K562 (cell line): ENCODE results near the gene SPRY4. TPM values are rescaled to one million over a fixed set of nuclear protein-coding genes. Genes with fewer than 3 reads are reported as not detected.

ENCODE experiments used
- ATF1 ChIP-seq, 2 experiments: fragments of 450-650 bp in 1 of 2; IDR thresholded peaks; 2 replicates each; pipeline ENCODE4 v1.6.1; 2016; ENCODE audit warnings: missing compliant biosample characterization in 1 of 2, missing genetic modification characterization in 1 of 2
- CBFA2T3 ChIP-seq: fragments of 450-650 bp; IDR thresholded peaks from 2 replicates; pipeline ENCODE4 v1.6.1; 2017
- CEBPB ChIP-seq: fragments of 450-650 bp; IDR thresholded peaks from 2 replicates; pipeline ENCODE4 v1.6.1; 2016; ENCODE audit warnings: missing genetic modification characterization, missing compliant biosample characterization
- CEBPG ChIP-seq, 3 experiments: fragments of 200-800 bp in 1 of 3; sonication (Bioruptor generic) in 1 of 3; sonication (generic) in 1 of 3; formaldehyde crosslinking in 1 of 3; IDR thresholded peaks in 2 of 3; conservative IDR thresholded peaks in 1 of 3; 2 replicates each; pipeline versions ENCODE4 v1.6.1 to v1.8.0; 2016 to 2022; ENCODE audit warnings: missing compliant biosample characterization in 2 of 3, missing genetic modification characterization in 2 of 3, mild to moderate bottlenecking in 1 of 3, missing genetic modification reagents in 1 of 3
- CREB1 ChIP-seq, 2 experiments: sonication (generic) in 1 of 2; formaldehyde crosslinking in 1 of 2; IDR thresholded peaks; 2 replicates each; pipeline versions ENCODE4 v1.6.1 to v1.8.0; 2012 to 2022; ENCODE audit warnings: inconsistent platforms in 1 of 2, mild to moderate bottlenecking in 1 of 2, missing genetic modification reagents in 1 of 2, moderate library complexity in 1 of 2
- CREM ChIP-seq: IDR thresholded peaks from 2 replicates; pipeline ENCODE4 v1.6.1; 2014; ENCODE audit warnings: antibody characterized with exemption, low read depth
- E2F3 ChIP-seq: fragments of 250-450 bp; sonication (Bioruptor Pico); IDR thresholded peaks from 2 replicates; pipeline ENCODE4 v1.4.0; 2020; ENCODE audit warnings: mild to moderate bottlenecking
- FOS ChIP-seq: IDR thresholded peaks from 3 replicates; pipeline ENCODE4 v1.6.1; 2011; ENCODE audit not compliant: insufficient read length; ENCODE audit errors: extremely low read depth
- HDAC6 ChIP-seq: IDR thresholded peaks from 2 replicates; pipeline ENCODE4 v1.6.1; 2012; ENCODE audit warnings: low read depth, mild to moderate bottlenecking, control low read depth, inconsistent platforms, low read length, moderate library complexity
- HMBOX1 ChIP-seq: sonication (generic); IDR thresholded peaks from 2 replicates; pipeline ENCODE4 v1.6.1; 2016
- JUN ChIP-seq, 2 experiments: sonication (generic) in 1 of 2; formaldehyde crosslinking in 1 of 2; IDR thresholded peaks; 2 replicates each; pipeline versions ENCODE4 v1.6.1 to v1.8.0; 2012 to 2022; ENCODE audit warnings: borderline replicate concordance in 2 of 2, mild to moderate bottlenecking in 2 of 2, improper control_type of control experiment in 1 of 2, low read depth in 1 of 2, low read length in 1 of 2, missing genetic modification reagents in 1 of 2
- NFIC ChIP-seq: fragments of 450-650 bp; IDR thresholded peaks from 2 replicates; pipeline ENCODE4 v1.6.1; 2017; ENCODE audit warnings: mild to moderate bottlenecking, inconsistent platforms
- NFYB ChIP-seq: IDR thresholded peaks from 2 replicates; pipeline ENCODE4 v1.6.1; 2011; ENCODE audit warnings: mild to moderate bottlenecking, moderate library complexity; ENCODE audit not compliant: insufficient read length; ENCODE audit errors: extremely low read depth
- NR2C2 ChIP-seq, 2 experiments: fragments of 200-800 bp in 1 of 2; sonication (Bioruptor generic) in 1 of 2; sonication (generic) in 1 of 2; formaldehyde crosslinking in 1 of 2; IDR thresholded peaks; 2 replicates each; pipeline versions ENCODE4 v1.6.1 to v1.8.0; 2016 to 2022; ENCODE audit warnings: mild to moderate bottlenecking in 1 of 2, missing compliant biosample characterization in 1 of 2, missing genetic modification characterization in 1 of 2, missing genetic modification reagents in 1 of 2
- NRF1 ChIP-seq, 2 experiments: fragments of 450-650 bp; IDR thresholded peaks in 1 of 2; conservative IDR thresholded peaks in 1 of 2; 2 replicates each; pipeline ENCODE4 v1.6.1; 2014; ENCODE audit warnings: mild to moderate bottlenecking in 2 of 2
- PBX2 ChIP-seq, 2 experiments: IDR thresholded peaks in 1 of 2; conservative IDR thresholded peaks in 1 of 2; 2 replicates each; pipeline ENCODE4 v1.6.1; 2016; ENCODE audit warnings: low read depth in 2 of 2, mild to moderate bottlenecking in 1 of 2, missing compliant biosample characterization in 1 of 2, missing genetic modification characterization in 1 of 2, moderate library complexity in 1 of 2
- PKNOX1 ChIP-seq: fragments of 450-650 bp; IDR thresholded peaks from 2 replicates; pipeline ENCODE4 v1.6.1; 2016
- RBM15 ChIP-seq: fragments of 200-400 bp; formaldehyde crosslinking; IDR thresholded peaks from 2 replicates; pipeline ENCODE4 v1.6.1; 2018; ENCODE audit warnings: mild to moderate bottlenecking, low read length, moderate library complexity; ENCODE audit not compliant: insufficient read depth
- SMAD4 ChIP-seq: fragments of 250-450 bp; sonication (Bioruptor Pico); conservative IDR thresholded peaks from 2 replicates; pipeline ENCODE4 v1.8.0; 2021; ENCODE audit warnings: inconsistent platforms, mild to moderate bottlenecking, moderate library complexity
- TCF3 ChIP-seq: sonication (generic); formaldehyde crosslinking; IDR thresholded peaks from 2 replicates; pipeline ENCODE4 v1.4.0; 2020; ENCODE audit warnings: mild to moderate bottlenecking, missing genetic modification reagents
- polyA plus RNA-seq, 8 experiments: library from polyadenylated mRNA; depleted of rRNA in 4 of 8; stranded (reverse) in 5 of 8; unstranded in 3 of 8; fragments of >200 nt; fragmentation: Nextera tagmentation in 2 of 8; fragmentation: Illumina TruSeq in 1 of 8; extraction: Ambion mirVana in 2 of 8; extraction: Trizol in 1 of 8; gene quantifications; 2 replicates each; pipeline versions ENCODE4 v1.2.1 to v1.2.3, GENCODE V29; 2011 to 2014; ENCODE audit warnings: inconsistent platforms in 1 of 8, missing spikeins in 1 of 8
- total RNA-seq, 7 experiments: library from RNA; depleted of rRNA in 6 of 7; stranded (reverse); fragments of >200 nt in 6 of 7; fragmentation: Illumina TruSeq in 2 of 7; extraction: Trizol in 2 of 7; gene quantifications; 2 replicates each; pipeline versions ENCODE4 v1.2.1 to v1.2.3, GENCODE V29; 2011 to 2021; ENCODE audit warnings: low replicate concordance in 1 of 7

SPRY4 gene
- total and polyA plus RNA-seq, 9 of the 15 experiments (the other 6 are each of a cell fraction or from before 2014, with no cell fraction given), result 2.6 to 24.2 (median 9.5) TPM

GRCh38 chr5:142280066-142281007, 44.5 kb downstream of the SPRY4 start (continued):
- TF ChIP-seq PBX2 (CRISPR knock-in tag; IDR thresholded peaks at IDR 0.05; ENCODE audit: low read depth) (peak; percentile 78), PBX2 (tag; conservative IDR thresholded peaks at IDR 0.05; ENCODE audit: low read depth) (peak; percentile 98), E2F3 (CRISPR knock-in tag) (no peak), CREB1 (IDR thresholded peaks at IDR 0.05) (0 out of 2 replicates have a peak, but pooled peaks have one; percentile 38), CREB1 (CRISPR knock-in tag; IDR thresholded peaks at IDR 0.05) (no peak; the same call in 1 of the 2 replicates), NFIC (0 out of 2 replicates have a peak, but pooled peaks have one; percentile 15), TCF3 (CRISPR knock-in tag) (no peak; the same call in 1 of the 2 replicates), HDAC6 (no peak), CEBPB (peak; percentile 87), ATF1 (CRISPR knock-in tag; IDR thresholded peaks at IDR 0.05) (no peak), ATF1 (tag; IDR thresholded peaks at IDR 0.05) (peak; percentile 60; the same call in 1 of the 2 replicates), NR2C2 (CRISPR knock-in tag; IDR thresholded peaks at IDR 0.05) (no peak), NR2C2 (tag; IDR thresholded peaks at IDR 0.05) (peak; percentile 76; the same call in 1 of the 2 replicates), NRF1 (conservative IDR thresholded peaks at IDR 0.05 in 1 of 2, IDR thresholded peaks at IDR 0.05 in 1 of 2) (peak; percentile 56 to 65), NFYB (peak; percentile 12), HMBOX1 (peak; percentile 86), PKNOX1 (peak; percentile 98), SMAD4 (0 out of 2 replicates have a peak, but pooled peaks have one; percentile 46), CREM (peak; percentile 76), CEBPG (CRISPR knock-in tag; IDR thresholded peaks at IDR 0.05) (peak; percentile 61), CEBPG (tag; conservative IDR thresholded peaks at IDR 0.05 in 1 of 2, IDR thresholded peaks at IDR 0.05 in 1 of 2) (peak; percentile 59; a peak in 2 of 4 replicates), CBFA2T3 (0 out of 2 replicates have a peak, but pooled peaks have one; percentile 2), FOS (peak; percentile 20), JUN (IDR thresholded peaks at IDR 0.05; ENCODE audit: borderline replicate concordance, low read depth, low read length) (0 out of 2 replicates have a peak, but pooled peaks have one; percentile 32), JUN (CRISPR knock-in tag; IDR thresholded peaks at IDR 0.05; ENCODE audit: borderline replicate concordance) (no peak), RBM15 (no peak)
